HG03520 (cell line): ENCODE results near the gene SPSB2.
"Not testable (repeated sequence)": the region's sequence is repeated elsewhere in the genome, so short reads cannot be mapped to it uniquely, and the experiment has no call there.

ENCODE experiments used
- ATAC-seq: cut with Tn5 transposase; IDR thresholded peaks from one replicate; pipeline ENCODE4 v1.9.1; 2021; ENCODE audit warnings: mild to moderate bottlenecking, moderate library complexity; ENCODE audit not compliant: unreplicated experiment

The SPSB2 gene, protein sequence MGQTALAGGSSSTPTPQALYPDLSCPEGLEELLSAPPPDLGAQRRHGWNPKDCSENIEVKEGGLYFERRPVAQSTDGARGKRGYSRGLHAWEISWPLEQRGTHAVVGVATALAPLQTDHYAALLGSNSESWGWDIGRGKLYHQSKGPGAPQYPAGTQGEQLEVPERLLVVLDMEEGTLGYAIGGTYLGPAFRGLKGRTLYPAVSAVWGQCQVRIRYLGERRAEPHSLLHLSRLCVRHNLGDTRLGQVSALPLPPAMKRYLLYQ

DNA sequence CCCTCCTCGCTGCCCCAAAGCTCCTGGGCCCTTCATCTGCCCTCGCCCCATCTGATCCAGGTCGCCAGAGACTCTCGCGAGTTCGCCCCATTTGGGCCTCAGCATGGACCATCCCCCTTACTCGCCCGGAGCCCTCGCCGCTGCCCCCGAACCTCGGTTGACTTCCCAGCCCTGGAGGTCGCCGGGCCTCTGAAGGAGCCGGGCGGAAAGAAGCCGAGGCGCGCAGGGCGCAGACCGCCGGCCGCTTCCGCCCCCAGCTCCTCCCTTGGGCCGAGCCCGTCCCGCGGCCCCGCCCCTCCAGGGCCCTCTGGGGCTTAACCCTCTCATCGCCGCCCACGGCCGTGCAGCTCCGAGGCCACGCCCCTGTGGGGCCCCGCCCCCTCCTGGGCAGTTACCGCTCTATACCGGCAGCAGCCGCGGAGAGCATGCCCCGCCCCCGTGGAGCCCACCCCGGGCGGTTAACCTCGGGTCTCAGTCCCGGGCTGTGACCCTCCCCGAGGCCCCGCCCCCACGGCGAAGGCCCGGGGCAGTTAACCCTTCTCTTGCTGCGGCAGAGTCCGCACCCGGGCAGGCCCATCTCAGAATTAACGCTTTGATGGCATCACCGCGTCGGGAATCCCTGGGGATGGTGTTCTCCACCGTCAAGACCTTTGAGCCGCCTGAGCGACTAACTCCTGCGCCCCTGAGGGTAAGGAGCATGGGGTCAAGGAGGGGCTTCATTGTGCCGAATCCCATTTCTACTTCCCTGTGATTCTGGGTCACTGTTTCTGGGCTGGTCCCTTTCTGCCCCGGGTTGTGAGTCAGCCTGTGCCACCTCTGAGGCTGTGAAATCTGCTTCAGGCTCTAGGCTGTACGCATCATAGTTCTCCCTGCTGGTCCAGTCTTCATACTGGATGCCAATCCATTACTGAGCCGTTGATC, at the start of gene SPSB2:
SPSB2 (minus strand) TSS at position 210 of the 921 bp plus-strand sequence. CDS start 402 bp downstream, outside the sequence.
- ATAC-seq = peak; percentile 75

GRCh38 chr12:6921996-6922946, 49.2 kb upstream of the SPSB2 start:
- no peak for ATAC-seq

DNA sequence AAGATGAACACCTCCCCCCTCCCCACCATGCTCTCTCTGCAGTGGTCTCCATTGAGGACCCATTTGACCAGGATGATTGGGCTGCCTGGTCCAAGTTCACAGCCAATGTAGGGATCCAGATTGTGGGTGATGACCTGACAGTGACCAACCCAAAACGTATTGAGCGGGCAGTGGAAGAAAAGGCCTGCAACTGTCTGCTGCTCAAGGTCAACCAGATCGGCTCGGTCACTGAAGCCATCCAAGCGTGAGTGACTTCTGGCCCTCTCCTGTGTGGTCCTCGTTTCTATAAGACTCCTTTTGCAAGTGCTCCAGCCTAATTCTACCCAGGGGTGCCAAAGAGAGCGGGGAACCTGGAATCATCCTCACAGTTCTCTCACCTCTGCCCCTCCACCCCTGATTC, 48.4 kb upstream of the SPSB2 start:
- no peak for ATAC-seq

GRCh38 chr12:6919588-6919987, 46.5 kb upstream of the SPSB2 start:
- no peak for ATAC-seq

- ATAC-seq = no peak
These were observed 44.6 kb upstream of the SPSB2 start for GRCh38 chr12:6917491-6918231.

DNA sequence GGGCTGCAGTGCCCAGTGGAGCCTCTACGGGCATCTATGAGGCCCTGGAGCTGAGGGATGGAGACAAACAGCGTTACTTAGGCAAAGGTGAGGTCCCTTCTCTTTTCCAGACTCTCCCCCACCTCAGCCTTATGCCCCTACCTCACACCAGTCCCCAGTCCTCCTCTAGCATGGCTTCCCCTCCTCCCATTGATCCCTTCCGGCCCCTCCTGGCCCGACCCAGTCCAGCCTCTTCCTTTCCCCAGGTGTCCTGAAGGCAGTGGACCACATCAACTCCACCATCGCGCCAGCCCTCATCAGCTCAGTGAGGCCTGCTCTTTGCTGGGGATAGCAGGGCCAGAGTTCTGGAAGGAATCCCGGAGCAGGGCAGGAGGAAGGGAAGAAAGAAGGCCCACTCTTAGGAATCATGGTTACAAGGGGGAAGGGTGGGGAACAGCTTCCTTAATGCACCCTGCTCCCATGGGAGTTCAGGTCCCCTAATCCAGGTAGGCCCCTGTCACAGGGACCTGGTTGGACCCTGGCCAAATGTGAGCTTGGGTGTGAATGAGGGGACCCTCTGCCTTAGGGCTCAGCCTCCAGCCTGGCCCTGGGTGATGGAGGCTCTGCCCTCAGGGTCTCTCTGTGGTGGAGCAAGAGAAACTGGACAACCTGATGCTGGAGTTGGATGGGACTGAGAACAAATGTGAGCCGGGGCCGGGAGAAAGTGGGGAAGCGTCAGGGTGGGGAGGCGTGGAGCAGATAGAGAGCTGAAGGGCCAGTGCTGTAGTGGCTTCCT, 43.5 kb upstream of the SPSB2 start:
- ATAC-seq = no peak

DNA sequence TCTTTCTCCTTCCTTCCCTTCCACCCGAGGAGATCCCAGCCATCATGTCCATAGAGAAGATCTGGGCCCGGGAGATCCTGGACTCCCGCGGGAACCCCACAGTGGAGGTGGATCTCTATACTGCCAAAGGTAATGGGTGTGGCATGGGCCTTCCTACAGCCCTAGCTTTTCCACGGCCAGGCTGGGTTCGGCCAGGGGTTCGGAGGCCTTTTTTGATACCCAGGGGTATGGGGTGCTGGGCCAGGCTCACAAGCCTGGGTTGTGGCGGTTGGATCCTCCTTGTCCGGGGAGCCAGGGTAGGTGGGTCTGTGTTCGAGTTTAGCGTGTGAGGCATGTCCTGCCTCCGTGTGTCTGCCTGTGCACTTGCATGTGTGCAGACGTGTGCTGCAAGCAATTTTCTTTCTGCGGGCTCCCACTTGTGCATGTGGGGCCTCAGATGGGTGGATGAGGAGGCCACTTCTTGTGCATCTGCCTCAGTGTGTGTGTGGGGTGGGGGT, 42.7 kb upstream of the SPSB2 start:
- no peak for ATAC-seq

DNA sequence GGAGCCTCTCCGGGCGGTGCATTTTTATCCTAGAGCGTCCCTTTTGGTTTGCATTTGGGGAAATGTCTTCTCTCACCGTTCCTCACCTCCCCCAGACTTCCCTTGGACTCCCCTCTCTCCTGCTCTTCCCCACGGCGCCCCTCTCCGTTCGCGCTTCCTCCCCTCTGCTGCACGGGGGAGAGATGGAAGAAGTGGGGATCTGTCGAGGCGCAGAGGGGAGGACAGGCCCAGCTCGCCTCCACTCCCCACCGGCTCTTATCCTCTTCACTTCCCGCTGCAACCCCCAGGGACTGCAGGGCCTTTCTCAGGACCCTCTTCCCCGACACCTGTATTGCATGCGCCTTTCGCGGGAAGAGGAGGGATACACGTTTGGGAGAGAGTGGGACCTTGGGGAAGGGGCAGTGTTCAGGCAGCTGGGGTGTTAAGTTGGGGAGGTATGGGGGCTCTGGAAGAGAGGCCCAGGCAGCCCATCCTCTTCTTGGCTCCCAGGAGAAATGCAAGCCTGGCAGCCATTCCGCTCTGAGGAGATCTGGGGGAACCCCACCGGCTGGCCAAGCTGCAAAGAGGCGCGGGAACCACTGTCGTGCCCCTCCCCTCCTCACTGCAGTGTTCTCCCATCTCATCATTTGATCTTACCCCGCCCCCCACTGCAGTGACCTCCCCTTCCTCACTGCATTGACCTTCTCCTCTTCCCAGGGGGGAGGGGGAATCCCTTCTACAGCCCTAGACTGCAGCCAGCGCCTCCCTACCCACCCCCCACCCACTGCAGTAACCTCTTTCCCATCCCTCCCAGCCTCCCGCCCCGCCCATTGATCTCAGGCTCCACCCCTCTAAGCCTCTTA, 42.1 kb upstream of the SPSB2 start:
- no peak for ATAC-seq

DNA sequence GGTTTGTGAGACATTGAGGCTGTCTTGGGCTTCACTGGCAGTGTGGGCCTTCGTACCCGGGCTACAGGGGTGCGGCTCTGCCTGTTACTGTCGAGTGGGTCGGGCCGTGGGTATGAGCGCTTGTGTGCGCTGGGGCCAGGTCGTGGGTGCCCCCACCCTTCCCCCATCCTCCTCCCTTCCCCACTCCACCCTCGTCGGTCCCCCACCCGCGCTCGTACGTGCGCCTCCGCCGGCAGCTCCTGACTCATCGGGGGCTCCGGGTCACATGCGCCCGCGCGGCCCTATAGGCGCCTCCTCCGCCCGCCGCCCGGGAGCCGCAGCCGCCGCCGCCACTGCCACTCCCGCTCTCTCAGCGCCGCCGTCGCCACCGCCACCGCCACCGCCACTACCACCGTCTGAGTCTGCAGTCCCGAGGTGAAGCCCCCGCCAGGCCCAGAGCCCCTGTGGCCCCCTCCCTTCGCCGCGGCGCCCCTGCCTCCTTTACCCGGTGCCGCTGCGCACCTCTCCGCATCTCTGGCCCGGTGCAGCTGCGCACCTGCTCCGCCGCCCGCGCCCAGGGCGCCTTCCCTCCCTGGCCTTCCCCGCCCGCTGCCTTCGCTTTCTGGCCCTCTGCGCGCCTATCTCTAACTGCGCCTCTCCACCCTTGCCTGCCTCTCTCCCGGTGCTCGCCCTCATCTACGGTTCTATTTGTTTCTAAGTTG, 41.3 kb upstream of the SPSB2 start, which contains the start of gene ENO2:
ENO2 (plus strand) TSS at position 335 of the 701 bp plus-strand sequence. CDS start 1,253 bp downstream, outside the sequence.
- ATAC-seq = peak; percentile 74

- no peak for ATAC-seq
These were observed 39.2 kb upstream of the SPSB2 start for GRCh38 chr12:6912164-6912935.

- no peak for ATAC-seq
These were observed 36.5 kb upstream of the SPSB2 start for GRCh38 chr12:6909421-6910145.

DNA sequence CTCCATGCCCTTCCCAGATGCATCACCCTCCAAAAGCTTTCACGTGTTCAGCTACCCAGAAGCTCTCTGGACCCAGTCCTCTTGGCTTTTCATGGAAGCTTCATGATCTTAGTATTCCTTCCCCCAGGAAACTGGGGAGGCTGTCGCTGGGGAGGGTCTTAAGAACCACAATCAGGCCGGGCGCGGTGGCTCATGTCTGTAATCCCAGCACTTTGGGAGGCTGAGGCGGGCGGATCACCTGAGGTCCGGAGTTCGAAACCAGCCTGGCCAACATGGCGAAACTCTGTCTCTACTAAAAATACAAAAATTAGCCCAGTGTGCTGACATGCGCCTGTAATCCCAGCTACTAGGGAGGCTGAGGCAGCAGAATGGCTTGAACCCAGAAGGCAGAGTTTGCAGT, 35.0 kb upstream of the SPSB2 start:
- not testable (repeated sequence) for ATAC-seq

DNA sequence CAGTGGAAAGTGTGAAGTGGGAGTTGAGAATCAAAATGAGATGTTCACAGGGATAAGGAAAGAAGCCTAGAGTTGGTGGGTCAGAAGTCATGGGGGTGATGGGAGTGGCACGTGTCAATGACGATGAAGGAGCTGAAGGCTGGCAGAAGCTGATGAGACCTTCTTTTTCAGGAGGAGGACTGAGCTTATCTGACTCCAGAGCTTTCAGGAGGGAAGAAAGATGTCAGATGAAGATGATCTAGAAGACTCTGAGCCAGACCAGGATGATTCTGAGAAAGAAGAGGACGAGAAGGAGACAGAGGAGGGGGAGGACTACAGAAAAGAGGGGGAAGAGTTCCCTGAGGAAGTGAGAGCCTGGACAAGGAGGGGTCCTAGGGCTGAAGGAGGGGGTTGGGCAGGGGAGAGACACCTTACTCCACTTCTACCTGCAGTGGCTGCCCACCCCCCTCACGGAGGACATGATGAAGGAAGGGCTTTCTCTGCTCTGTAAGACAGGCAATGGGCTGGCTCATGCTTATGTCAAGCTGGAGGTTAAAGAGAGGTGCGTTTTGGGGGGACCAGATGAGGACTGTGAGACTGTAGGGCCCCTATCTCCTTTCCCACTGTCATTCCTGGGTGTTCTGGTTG, 32.4 kb upstream of the SPSB2 start:
- ATAC-seq = no peak

DNA sequence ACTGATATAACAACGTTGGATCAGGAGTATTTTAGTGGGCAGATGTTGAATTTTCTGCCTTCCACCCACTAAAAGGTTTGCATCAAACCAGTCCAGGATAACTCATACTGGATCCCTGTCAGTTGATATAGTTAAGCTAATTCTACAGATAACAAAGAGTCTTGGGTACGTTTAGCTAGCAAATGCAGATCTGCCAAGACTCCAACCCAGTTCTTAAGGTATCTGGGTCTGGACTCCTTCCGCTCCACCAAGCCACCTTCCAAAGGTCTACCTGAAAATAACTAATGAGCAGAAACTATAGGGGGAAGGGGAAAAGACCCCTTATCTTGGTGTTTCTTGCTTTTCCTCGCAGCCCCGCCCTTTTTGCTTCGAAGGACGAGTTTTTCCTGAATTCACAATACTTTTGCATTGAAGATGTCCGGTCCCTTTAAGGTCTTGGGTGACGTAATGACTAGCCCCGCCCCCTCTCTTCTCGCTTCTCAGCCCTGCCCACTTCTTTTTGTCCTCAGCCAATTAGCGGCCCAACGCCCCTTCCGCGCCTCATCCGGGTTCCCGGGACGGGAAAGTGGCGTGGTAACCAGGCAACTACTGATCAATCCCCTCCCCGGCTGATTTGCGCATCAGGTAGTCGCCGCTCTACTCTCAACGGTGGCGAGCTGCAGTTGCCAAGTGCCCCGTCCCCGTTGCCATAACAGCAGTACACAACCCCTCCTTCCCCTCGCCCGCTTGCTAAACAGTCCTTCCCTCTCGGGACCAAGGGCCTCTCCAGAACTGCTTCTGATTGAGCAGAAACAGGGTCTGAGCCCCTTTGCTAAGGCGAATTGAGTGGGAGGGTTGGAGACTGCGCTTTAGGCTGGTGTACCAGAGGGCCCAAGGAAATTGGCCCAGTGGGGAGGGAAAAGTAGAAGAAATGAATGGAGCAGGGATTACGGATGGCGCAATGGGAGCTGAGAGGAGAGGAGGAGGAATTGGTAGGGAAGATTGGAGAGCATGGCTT, 31.5 kb upstream of the SPSB2 start, which contains the start of gene LRRC23:
LRRC23 (plus strand) TSS at position 543 of the 997 bp plus-strand sequence. CDS start 812 bp downstream, outside the sequence.
- ATAC-seq = peak; percentile 90
